HEK293 (cell line): ENCODE results near the gene ZNF311.
A peak's percentile ranks its signal among the peaks of the same experiment; 100 is the strongest.

ENCODE experiments used
- FEZF1 ChIP-seq: fragments of 450-650 bp; formaldehyde crosslinking; IDR thresholded peaks from 2 replicates; pipeline ENCODE4 v1.5.1; 2016; ENCODE audit warnings: missing biosample characterization, missing genetic modification characterization
- IKZF3 ChIP-seq: fragments of 450-650 bp; IDR thresholded peaks from 2 replicates; pipeline ENCODE4 v1.5.0; 2018; ENCODE audit warnings: missing biosample characterization, mild to moderate bottlenecking, missing genetic modification characterization, moderate library complexity
- KLF8 ChIP-seq: fragments of 450-650 bp; formaldehyde crosslinking; IDR thresholded peaks from 2 replicates; pipeline ENCODE4 v1.5.1; 2016; ENCODE audit warnings: missing biosample characterization, missing genetic modification characterization
- SETDB1 ChIP-seq: IDR thresholded peaks from one replicate; pipeline ENCODE4 v1.6.1; 2017; ENCODE audit warnings: mild to moderate bottlenecking, low read length, moderate library complexity, mixed read lengths; ENCODE audit not compliant: insufficient read length
- ZBTB44 ChIP-seq: fragments of 450-650 bp; IDR thresholded peaks from 2 replicates; pipeline ENCODE4 v1.5.1; 2018; ENCODE audit warnings: missing biosample characterization, mild to moderate bottlenecking, missing genetic modification characterization
- ZNF10 ChIP-seq: fragments of 450-650 bp; formaldehyde crosslinking; IDR thresholded peaks from 2 replicates; pipeline ENCODE4 v1.5.1; 2017; ENCODE audit warnings: missing biosample characterization, missing genetic modification characterization
- ZNF132 ChIP-seq: fragments of 450-650 bp; formaldehyde crosslinking; IDR thresholded peaks from 2 replicates; pipeline ENCODE4 v1.5.1; 2017; ENCODE audit warnings: missing biosample characterization, missing genetic modification characterization, borderline replicate concordance
- ZNF157 ChIP-seq: fragments of 450-650 bp; formaldehyde crosslinking; IDR thresholded peaks from 2 replicates; pipeline ENCODE4 v1.5.1; 2016; ENCODE audit warnings: missing biosample characterization, missing genetic modification characterization
- ZNF19 ChIP-seq: fragments of 450-650 bp; formaldehyde crosslinking; IDR thresholded peaks from 2 replicates; pipeline ENCODE4; 2016; ENCODE audit warnings: missing biosample characterization, missing genetic modification characterization, low read depth
- ZNF202 ChIP-seq: fragments of 450-650 bp; formaldehyde crosslinking; IDR thresholded peaks from 2 replicates; pipeline ENCODE4 v1.5.1; 2016; ENCODE audit warnings: missing biosample characterization, missing genetic modification characterization, borderline replicate concordance
- ZNF280D ChIP-seq: fragments of 450-650 bp; formaldehyde crosslinking; IDR thresholded peaks from 2 replicates; pipeline ENCODE4 v1.5.1; 2016; ENCODE audit warnings: missing biosample characterization, missing genetic modification characterization
- ZNF37A ChIP-seq: fragments of 450-650 bp; IDR thresholded peaks from 2 replicates; pipeline ENCODE4 v1.5.1; 2018; ENCODE audit warnings: missing biosample characterization, missing genetic modification characterization
- ZNF394 ChIP-seq: fragments of 450-650 bp; formaldehyde crosslinking; IDR thresholded peaks from 2 replicates; pipeline ENCODE4 v1.5.1; 2016; ENCODE audit warnings: missing biosample characterization, missing genetic modification characterization, mild to moderate bottlenecking, moderate library complexity, borderline replicate concordance
- ZNF433 ChIP-seq: fragments of 450-650 bp; formaldehyde crosslinking; IDR thresholded peaks from 2 replicates; pipeline ENCODE4 v1.5.1; 2016; ENCODE audit warnings: missing biosample characterization, missing genetic modification characterization, low read depth
- ZNF639 ChIP-seq: fragments of 450-650 bp; formaldehyde crosslinking; IDR thresholded peaks from 2 replicates; pipeline ENCODE4 v1.5.1; 2016; ENCODE audit warnings: missing biosample characterization, missing genetic modification characterization
- ZNF654 ChIP-seq: fragments of 450-650 bp; formaldehyde crosslinking; IDR thresholded peaks from 2 replicates; pipeline ENCODE4 v1.5.1; 2016; ENCODE audit warnings: low read depth, missing biosample characterization, missing genetic modification characterization
- ZNF660 ChIP-seq: fragments of 450-650 bp; IDR thresholded peaks from 2 replicates; pipeline ENCODE4 v1.5.1; 2018; ENCODE audit warnings: missing biosample characterization, mild to moderate bottlenecking, missing genetic modification characterization
- TF ChIP-seq, protein P1 (sequence below): fragments of 450-650 bp; formaldehyde crosslinking; IDR thresholded peaks from 2 replicates; pipeline ENCODE4 v1.5.1; 2016; ENCODE audit warnings: missing biosample characterization, missing genetic modification characterization
- TF ChIP-seq, protein P2 (sequence below): fragments of 450-650 bp; formaldehyde crosslinking; IDR thresholded peaks from 2 replicates; pipeline ENCODE4 v1.5.1; 2016; ENCODE audit warnings: missing biosample characterization, missing genetic modification characterization, borderline replicate concordance
- TF ChIP-seq, protein P3 (sequence below): fragments of 450-650 bp; formaldehyde crosslinking; IDR thresholded peaks from 2 replicates; pipeline ENCODE4 v1.5.1; 2016; ENCODE audit warnings: missing biosample characterization, missing genetic modification characterization
- TF ChIP-seq, protein P4 (sequence below): fragments of 450-650 bp; formaldehyde crosslinking; IDR thresholded peaks from 2 replicates; pipeline ENCODE4 v1.5.1; 2016; ENCODE audit warnings: missing biosample characterization, missing genetic modification characterization

Gene ZNF311

DNA sequence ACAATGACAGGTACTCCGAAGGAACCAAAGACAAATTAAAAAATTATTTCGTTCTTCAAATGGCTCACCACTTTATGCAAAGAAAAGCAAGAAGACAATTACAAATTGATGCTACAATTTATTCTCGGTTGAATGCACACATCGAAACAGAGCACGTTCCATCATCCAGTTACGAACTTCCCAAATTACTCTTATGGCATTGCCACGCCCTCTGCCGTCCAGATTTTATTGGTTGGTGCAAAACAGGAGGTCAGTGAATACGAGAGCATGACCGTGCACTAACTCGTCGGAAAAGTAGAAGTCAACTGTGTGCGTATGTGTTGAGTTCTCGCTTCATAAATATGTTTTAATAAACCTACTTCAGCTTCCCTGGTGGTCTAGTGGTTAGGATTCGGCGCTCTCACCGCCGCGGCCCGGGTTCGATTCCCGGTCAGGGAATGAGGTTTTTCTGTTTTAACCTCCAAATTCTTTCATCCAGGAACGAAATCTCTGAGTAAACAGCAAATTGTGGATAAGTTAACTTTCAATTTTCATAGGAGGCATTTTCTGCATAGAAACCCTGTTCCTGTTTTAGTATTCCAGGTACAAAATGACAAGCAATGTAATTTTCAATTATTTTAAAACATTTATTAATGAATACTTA, 23.2 kb downstream of the ZNF311 start (continued):
- TF ChIP-seq, protein P1, sequence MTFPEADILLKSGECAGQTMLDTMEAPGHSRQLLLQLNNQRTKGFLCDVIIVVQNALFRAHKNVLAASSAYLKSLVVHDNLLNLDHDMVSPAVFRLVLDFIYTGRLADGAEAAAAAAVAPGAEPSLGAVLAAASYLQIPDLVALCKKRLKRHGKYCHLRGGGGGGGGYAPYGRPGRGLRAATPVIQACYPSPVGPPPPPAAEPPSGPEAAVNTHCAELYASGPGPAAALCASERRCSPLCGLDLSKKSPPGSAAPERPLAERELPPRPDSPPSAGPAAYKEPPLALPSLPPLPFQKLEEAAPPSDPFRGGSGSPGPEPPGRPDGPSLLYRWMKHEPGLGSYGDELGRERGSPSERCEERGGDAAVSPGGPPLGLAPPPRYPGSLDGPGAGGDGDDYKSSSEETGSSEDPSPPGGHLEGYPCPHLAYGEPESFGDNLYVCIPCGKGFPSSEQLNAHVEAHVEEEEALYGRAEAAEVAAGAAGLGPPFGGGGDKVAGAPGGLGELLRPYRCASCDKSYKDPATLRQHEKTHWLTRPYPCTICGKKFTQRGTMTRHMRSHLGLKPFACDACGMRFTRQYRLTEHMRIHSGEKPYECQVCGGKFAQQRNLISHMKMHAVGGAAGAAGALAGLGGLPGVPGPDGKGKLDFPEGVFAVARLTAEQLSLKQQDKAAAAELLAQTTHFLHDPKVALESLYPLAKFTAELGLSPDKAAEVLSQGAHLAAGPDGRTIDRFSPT (tag by site-specific recombination): no peak
- TF ChIP-seq ZBTB44 (tag by site-specific recombination): peak; percentile 24; the same call in 1 of the 2 replicates
- peak; percentile 72 for TF ChIP-seq ZNF660 (tag by site-specific recombination)
- 0 out of 2 replicates have a peak, but pooled peaks have one; percentile 73 for TF ChIP-seq ZNF280D (tag by site-specific recombination)
- 0 out of 2 replicates have a peak, but pooled peaks have one; percentile 16 for TF ChIP-seq ZNF37A
- TF ChIP-seq IKZF3 (tag by site-specific recombination): 0 out of 2 replicates have a peak, but pooled peaks have one; percentile 17
- TF ChIP-seq FEZF1: no peak
- TF ChIP-seq, protein P2, sequence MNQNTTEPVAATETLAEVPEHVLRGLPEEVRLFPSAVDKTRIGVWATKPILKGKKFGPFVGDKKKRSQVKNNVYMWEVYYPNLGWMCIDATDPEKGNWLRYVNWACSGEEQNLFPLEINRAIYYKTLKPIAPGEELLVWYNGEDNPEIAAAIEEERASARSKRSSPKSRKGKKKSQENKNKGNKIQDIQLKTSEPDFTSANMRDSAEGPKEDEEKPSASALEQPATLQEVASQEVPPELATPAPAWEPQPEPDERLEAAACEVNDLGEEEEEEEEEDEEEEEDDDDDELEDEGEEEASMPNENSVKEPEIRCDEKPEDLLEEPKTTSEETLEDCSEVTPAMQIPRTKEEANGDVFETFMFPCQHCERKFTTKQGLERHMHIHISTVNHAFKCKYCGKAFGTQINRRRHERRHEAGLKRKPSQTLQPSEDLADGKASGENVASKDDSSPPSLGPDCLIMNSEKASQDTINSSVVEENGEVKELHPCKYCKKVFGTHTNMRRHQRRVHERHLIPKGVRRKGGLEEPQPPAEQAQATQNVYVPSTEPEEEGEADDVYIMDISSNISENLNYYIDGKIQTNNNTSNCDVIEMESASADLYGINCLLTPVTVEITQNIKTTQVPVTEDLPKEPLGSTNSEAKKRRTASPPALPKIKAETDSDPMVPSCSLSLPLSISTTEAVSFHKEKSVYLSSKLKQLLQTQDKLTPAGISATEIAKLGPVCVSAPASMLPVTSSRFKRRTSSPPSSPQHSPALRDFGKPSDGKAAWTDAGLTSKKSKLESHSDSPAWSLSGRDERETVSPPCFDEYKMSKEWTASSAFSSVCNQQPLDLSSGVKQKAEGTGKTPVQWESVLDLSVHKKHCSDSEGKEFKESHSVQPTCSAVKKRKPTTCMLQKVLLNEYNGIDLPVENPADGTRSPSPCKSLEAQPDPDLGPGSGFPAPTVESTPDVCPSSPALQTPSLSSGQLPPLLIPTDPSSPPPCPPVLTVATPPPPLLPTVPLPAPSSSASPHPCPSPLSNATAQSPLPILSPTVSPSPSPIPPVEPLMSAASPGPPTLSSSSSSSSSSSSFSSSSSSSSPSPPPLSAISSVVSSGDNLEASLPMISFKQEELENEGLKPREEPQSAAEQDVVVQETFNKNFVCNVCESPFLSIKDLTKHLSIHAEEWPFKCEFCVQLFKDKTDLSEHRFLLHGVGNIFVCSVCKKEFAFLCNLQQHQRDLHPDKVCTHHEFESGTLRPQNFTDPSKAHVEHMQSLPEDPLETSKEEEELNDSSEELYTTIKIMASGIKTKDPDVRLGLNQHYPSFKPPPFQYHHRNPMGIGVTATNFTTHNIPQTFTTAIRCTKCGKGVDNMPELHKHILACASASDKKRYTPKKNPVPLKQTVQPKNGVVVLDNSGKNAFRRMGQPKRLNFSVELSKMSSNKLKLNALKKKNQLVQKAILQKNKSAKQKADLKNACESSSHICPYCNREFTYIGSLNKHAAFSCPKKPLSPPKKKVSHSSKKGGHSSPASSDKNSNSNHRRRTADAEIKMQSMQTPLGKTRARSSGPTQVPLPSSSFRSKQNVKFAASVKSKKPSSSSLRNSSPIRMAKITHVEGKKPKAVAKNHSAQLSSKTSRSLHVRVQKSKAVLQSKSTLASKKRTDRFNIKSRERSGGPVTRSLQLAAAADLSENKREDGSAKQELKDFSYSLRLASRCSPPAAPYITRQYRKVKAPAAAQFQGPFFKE (tag by site-specific recombination): no peak
- no peak for TF ChIP-seq ZNF157 (tag by site-specific recombination)
- peak; percentile 61; the same call in 1 of the 2 replicates for TF ChIP-seq ZNF639
- TF ChIP-seq ZNF433 (tag by site-specific recombination): no peak
- TF ChIP-seq, protein P3, sequence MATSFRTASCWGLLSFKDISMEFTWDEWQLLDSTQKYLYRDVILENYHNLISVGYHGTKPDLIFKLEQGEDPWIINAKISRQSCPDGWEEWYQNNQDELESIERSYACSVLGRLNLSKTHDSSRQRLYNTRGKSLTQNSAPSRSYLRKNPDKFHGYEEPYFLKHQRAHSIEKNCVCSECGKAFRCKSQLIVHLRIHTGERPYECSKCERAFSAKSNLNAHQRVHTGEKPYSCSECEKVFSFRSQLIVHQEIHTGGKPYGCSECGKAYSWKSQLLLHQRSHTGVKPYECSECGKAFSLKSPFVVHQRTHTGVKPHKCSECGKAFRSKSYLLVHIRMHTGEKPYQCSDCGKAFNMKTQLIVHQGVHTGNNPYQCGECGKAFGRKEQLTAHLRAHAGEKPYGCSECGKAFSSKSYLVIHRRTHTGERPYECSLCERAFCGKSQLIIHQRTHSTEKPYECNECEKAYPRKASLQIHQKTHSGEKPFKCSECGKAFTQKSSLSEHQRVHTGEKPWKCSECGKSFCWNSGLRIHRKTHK: peak; percentile 95
- TF ChIP-seq KLF8: peak; percentile 40; the same call in 1 of the 2 replicates
- TF ChIP-seq, protein P4, sequence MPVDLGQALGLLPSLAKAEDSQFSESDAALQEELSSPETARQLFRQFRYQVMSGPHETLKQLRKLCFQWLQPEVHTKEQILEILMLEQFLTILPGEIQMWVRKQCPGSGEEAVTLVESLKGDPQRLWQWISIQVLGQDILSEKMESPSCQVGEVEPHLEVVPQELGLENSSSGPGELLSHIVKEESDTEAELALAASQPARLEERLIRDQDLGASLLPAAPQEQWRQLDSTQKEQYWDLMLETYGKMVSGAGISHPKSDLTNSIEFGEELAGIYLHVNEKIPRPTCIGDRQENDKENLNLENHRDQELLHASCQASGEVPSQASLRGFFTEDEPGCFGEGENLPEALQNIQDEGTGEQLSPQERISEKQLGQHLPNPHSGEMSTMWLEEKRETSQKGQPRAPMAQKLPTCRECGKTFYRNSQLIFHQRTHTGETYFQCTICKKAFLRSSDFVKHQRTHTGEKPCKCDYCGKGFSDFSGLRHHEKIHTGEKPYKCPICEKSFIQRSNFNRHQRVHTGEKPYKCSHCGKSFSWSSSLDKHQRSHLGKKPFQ (tag by site-specific recombination): no peak
- no peak for TF ChIP-seq ZNF19 (tag by site-specific recombination)
- TF ChIP-seq ZNF394 (tag by site-specific recombination): peak; percentile 47
- no peak for TF ChIP-seq ZNF132 (tag by site-specific recombination)
- no peak for TF ChIP-seq SETDB1
- no peak for TF ChIP-seq ZNF202 (tag by site-specific recombination)
- TF ChIP-seq ZNF10 (tag by site-specific recombination): 0 out of 2 replicates have a peak, but pooled peaks have one; percentile 21
- peak; percentile 23 for TF ChIP-seq ZNF654 (tag by site-specific recombination)
